ENCODE data around the gene ZSCAN20.

ZSCAN20 gene

GRCh38 chr1:33443705-33444180 is 28.7 kb upstream of the ZSCAN20 start:
- DNase-seq (ENCODE audit: low read depth): no peak

GRCh38 chr1:33445108-33445507 is 27.3 kb upstream of the ZSCAN20 start:
- no peak for DNase-seq (ENCODE audit: low read depth)

- no peak for DNase-seq (ENCODE audit: low read depth)
Observed at GRCh38 chr1:33446590-33446989, 25.9 kb upstream of the ZSCAN20 start.

- DNase-seq (ENCODE audit: low read depth): no peak
Observed at GRCh38 chr1:33454646-33455282, 17.7 kb upstream of the ZSCAN20 start.

- peak; percentile 8 for DNase-seq (ENCODE audit: low read depth)
Observed at GRCh38 chr1:33455539-33456501, 16.6 kb upstream of the ZSCAN20 start.

GRCh38 chr1:33456502-33456886 is 16.0 kb upstream of the ZSCAN20 start:
- DNase-seq (ENCODE audit: low read depth): no peak

- no peak for DNase-seq (ENCODE audit: low read depth)
Observed at GRCh38 chr1:33459691-33460090, 12.8 kb upstream of the ZSCAN20 start.

GRCh38 chr1:33460144-33460543 is 12.3 kb upstream of the ZSCAN20 start:
- no peak for DNase-seq (ENCODE audit: low read depth)

- DNase-seq (ENCODE audit: low read depth): no peak
Observed at GRCh38 chr1:33460947-33461629, 11.4 kb upstream of the ZSCAN20 start.

- no peak for DNase-seq (ENCODE audit: low read depth)
Observed at GRCh38 chr1:33462405-33463164, 9.9 kb upstream of the ZSCAN20 start.

- no peak for DNase-seq (ENCODE audit: low read depth)
Observed at GRCh38 chr1:33464552-33464951, 7.9 kb upstream of the ZSCAN20 start.

GRCh38 chr1:33465316-33465715 is 7.1 kb upstream of the ZSCAN20 start:
- DNase-seq (ENCODE audit: low read depth): no peak

GRCh38 chr1:33466159-33466558 is 6.3 kb upstream of the ZSCAN20 start:
- no peak for DNase-seq (ENCODE audit: low read depth)

- DNase-seq (ENCODE audit: low read depth): no peak
Observed at GRCh38 chr1:33468011-33468410, 4.4 kb upstream of the ZSCAN20 start.

- no peak for DNase-seq (ENCODE audit: low read depth)
Observed at GRCh38 chr1:33468531-33468930, 3.9 kb upstream of the ZSCAN20 start.

GRCh38 chr1:33468967-33469366 is 3.5 kb upstream of the ZSCAN20 start:
- DNase-seq (ENCODE audit: low read depth): no peak

GRCh38 chr1:33469691-33470090 is 2.8 kb upstream of the ZSCAN20 start:
- DNase-seq (ENCODE audit: low read depth): no peak

- peak; percentile 41 for DNase-seq (ENCODE audit: low read depth)
Observed at GRCh38 chr1:33470495-33471012, 1.9 kb upstream of the ZSCAN20 start.

GRCh38 chr1:33471416-33471815 is 1.0 kb upstream of the ZSCAN20 start:
- no peak for DNase-seq (ENCODE audit: low read depth)

GRCh38 chr1:33473900-33474299 is 1.5 kb downstream of the ZSCAN20 start:
- DNase-seq (ENCODE audit: low read depth): no peak

- DNase-seq (ENCODE audit: low read depth): no peak
Observed at GRCh38 chr1:33477451-33477850, 5.0 kb downstream of the ZSCAN20 start.

- no peak for DNase-seq (ENCODE audit: low read depth)
Observed at GRCh38 chr1:33482412-33482811, 10.0 kb downstream of the ZSCAN20 start.
